ENCODE measurements around the gene SPOCK1.

DNA sequence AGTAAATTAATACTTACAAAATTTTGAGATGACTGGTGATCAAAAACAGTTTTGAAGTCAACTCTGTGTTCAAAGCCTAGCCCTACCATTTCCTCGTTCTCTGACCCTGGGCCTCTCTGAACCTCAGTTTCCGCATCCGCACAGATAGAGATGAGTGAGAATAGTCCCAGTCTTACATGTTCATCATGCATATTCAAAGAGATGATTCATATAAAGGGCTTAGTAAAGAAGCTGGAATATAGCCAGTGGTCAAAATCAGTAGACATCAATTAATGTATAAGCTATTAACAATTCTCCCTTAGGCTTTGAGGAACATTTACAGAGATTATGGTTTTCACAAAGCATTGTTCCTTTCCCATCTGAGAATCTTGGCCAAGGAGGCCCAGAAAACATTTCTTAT lies 250.6 kb downstream of the SPOCK1 start:
- TF ChIP-seq, protein P1, sequence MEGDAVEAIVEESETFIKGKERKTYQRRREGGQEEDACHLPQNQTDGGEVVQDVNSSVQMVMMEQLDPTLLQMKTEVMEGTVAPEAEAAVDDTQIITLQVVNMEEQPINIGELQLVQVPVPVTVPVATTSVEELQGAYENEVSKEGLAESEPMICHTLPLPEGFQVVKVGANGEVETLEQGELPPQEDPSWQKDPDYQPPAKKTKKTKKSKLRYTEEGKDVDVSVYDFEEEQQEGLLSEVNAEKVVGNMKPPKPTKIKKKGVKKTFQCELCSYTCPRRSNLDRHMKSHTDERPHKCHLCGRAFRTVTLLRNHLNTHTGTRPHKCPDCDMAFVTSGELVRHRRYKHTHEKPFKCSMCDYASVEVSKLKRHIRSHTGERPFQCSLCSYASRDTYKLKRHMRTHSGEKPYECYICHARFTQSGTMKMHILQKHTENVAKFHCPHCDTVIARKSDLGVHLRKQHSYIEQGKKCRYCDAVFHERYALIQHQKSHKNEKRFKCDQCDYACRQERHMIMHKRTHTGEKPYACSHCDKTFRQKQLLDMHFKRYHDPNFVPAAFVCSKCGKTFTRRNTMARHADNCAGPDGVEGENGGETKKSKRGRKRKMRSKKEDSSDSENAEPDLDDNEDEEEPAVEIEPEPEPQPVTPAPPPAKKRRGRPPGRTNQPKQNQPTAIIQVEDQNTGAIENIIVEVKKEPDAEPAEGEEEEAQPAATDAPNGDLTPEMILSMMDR (IDR thresholded peaks at IDR 0.05; ENCODE audit: borderline replicate concordance, extremely low read depth, low read length, poor library complexity, severe bottlenecking): no peak
- no peak for TF ChIP-seq EZH2 (IDR thresholded peaks at IDR 0.05; ENCODE audit: borderline replicate concordance, low read depth, low read length, severe bottlenecking)
